Measurements from ENCODE around the gene FIGN. TPM values are rescaled to one million over a fixed set of nuclear protein-coding genes. Genes with fewer than 3 reads are reported as not detected.

Gene FIGN
- 11.8 to 23.4 TPM (median 12.1 TPM) in 3 replicates for total RNA-seq
- long read RNA-seq, full-length matches to known transcripts = 1 of 2 reads
- long read RNA-seq, partial matches to known transcripts = 0 of 2 reads
- long read RNA-seq, other reads (novel, unspliced or antisense) = 1 of 2 reads

- Mint-ChIP-seq H3K4me1 (ENCODE audit: low read depth) (peaks cover 26% of the 10 kb centered on the region), H3K4me3 (ENCODE audit: unreplicated experiment) (peak within 1 kb of the TSS; percentile 92), H3K9me3 (ENCODE audit: low read depth) (peaks cover 1% of the 10 kb centered on the region), H3K27me3 (ENCODE audit: low read depth) (no peaks in the 10 kb centered on the region), H3K36me3 (ENCODE audit: low read depth) (no peaks in the 10 kb centered on the region), H3K27ac (ENCODE audit: unreplicated experiment) (peak within 1 kb of the TSS; percentile 99)
- DNase-seq (ENCODE audit: low spot score) = peak; percentile 95
- TF ChIP-seq CTCF (IDR thresholded peaks at IDR 0.05) = no peak
Measured at GRCh38 chr2:163735685-163736432, at the start of gene FIGN. TSS of gene FIGN (minus strand) at chr2:163736008. CDS start at chr2:163734927, 1,081 bp downstream.

- H3K4me1 Mint-ChIP-seq (ENCODE audit: low read depth) = no peaks in the 10 kb centered on the region
- no peak overlapping the region for H3K4me3 Mint-ChIP-seq (ENCODE audit: unreplicated experiment)
- no peaks in the 10 kb centered on the region for H3K27me3 Mint-ChIP-seq (ENCODE audit: low read depth)
- peaks cover 2% of the 10 kb centered on the region for H3K9me3 Mint-ChIP-seq (ENCODE audit: low read depth)
- H3K36me3 Mint-ChIP-seq (ENCODE audit: low read depth) = no peaks in the 10 kb centered on the region
- TF ChIP-seq CTCF (IDR thresholded peaks at IDR 0.05) = no peak
- no peak overlapping the region for H3K27ac Mint-ChIP-seq (ENCODE audit: unreplicated experiment)
- DNase-seq (ENCODE audit: low spot score) = no peak
Measured at GRCh38 chr2:163785162-163785561, 49.4 kb upstream of the FIGN start.

- H3K4me1 Mint-ChIP-seq (ENCODE audit: low read depth) = peaks cover 26% of the 10 kb centered on the region
Measured at GRCh38 chr2:163779970-163780597, 44.3 kb upstream of the FIGN start.

GRCh38 chr2:163778045-163778781 is 42.4 kb upstream of the FIGN start:
- Mint-ChIP-seq H3K9me3 (ENCODE audit: low read depth) (peaks cover 7% of the 10 kb centered on the region), H3K4me3 (ENCODE audit: unreplicated experiment) (no peak overlapping the region), H3K27me3 (ENCODE audit: low read depth) (no peaks in the 10 kb centered on the region), H3K4me1 (ENCODE audit: low read depth) (peaks cover 33% of the 10 kb centered on the region), H3K36me3 (ENCODE audit: low read depth) (no peaks in the 10 kb centered on the region), H3K27ac (ENCODE audit: unreplicated experiment) (peak overlapping the region; percentile 67)
- no peak for TF ChIP-seq CTCF (IDR thresholded peaks at IDR 0.05)
- DNase-seq (ENCODE audit: low spot score) = no peak

More at GRCh38 chr2:163779970-163780597, 44.3 kb upstream of the FIGN start:
- H3K27me3 Mint-ChIP-seq (ENCODE audit: low read depth) = no peaks in the 10 kb centered on the region
- H3K9me3 Mint-ChIP-seq (ENCODE audit: low read depth) = peaks cover 7% of the 10 kb centered on the region
- no peak overlapping the region for H3K4me3 Mint-ChIP-seq (ENCODE audit: unreplicated experiment)
- TF ChIP-seq CTCF (IDR thresholded peaks at IDR 0.05) = no peak
- DNase-seq (ENCODE audit: low spot score) = no peak
- H3K36me3 Mint-ChIP-seq (ENCODE audit: low read depth) = no peaks in the 10 kb centered on the region
- H3K27ac Mint-ChIP-seq (ENCODE audit: unreplicated experiment) = no peak overlapping the region

- Mint-ChIP-seq H3K27me3 (ENCODE audit: low read depth) (no peaks in the 10 kb centered on the region), H3K27ac (ENCODE audit: unreplicated experiment) (peak overlapping the region; percentile 42), H3K36me3 (ENCODE audit: low read depth) (no peaks in the 10 kb centered on the region), H3K4me1 (ENCODE audit: low read depth) (peaks cover 43% of the 10 kb centered on the region), H3K9me3 (ENCODE audit: low read depth) (peaks cover 11% of the 10 kb centered on the region), H3K4me3 (ENCODE audit: unreplicated experiment) (no peak overlapping the region)
- no peak for TF ChIP-seq CTCF (IDR thresholded peaks at IDR 0.05)
- no peak for DNase-seq (ENCODE audit: low spot score)
Measured at GRCh38 chr2:163775304-163775703, 39.5 kb upstream of the FIGN start.
